ENCODE measurements around the gene ZBTB49.
"Not testable (repeated sequence)": the region's sequence is repeated elsewhere in the genome, so short reads cannot be mapped to it uniquely, and the experiment has no call there.

The ZBTB49 gene

GRCh38 chr4:4325321-4325720 lies 35.3 kb downstream of the ZBTB49 start:
- DNase-seq (ENCODE audit: low spot score) = no peak

DNA sequence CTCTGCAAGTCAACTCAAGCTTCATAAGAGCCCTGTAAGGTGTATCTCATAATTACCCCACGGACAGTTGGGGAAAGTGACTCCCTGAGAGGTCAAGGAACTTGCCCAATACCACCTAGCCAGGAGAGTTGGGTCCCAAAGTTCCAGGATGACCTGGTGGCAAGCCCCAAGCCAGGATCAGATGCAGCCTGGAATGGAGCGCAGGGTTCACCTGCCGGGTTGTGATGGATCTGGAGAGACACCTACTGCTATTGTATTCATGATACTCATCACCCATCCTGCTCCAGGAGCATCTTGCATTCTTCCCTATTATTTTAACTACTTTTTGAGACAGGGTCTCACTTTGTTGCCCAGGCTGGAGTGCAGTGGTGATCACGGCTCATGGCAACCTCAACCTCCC lies 36.1 kb downstream of the ZBTB49 start:
- no peak for DNase-seq (ENCODE audit: low spot score)

- peak; percentile 88 for DNase-seq (ENCODE audit: low spot score)
Measured at GRCh38 chr4:4327652-4328121, 37.6 kb downstream of the ZBTB49 start.

DNA sequence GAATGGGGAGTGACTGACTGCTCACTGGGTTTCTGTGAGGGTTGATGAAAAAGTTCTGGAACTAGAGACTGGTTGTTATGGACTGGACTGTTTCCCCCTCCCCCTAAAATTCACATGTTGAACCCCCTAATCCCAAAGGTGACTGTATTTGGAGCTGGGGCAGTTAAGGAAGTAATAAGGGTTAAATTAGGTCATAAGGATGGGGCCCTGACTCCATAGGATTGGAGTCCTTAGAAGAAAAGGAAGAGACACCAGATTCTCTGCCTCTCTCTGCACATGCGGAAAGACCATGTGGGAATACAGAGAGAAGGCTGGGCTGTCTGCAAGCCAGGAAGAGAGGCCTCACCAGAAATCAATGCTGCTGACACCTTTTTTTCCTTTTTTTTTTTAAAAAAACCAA lies 38.2 kb downstream of the ZBTB49 start:
- DNase-seq (ENCODE audit: low spot score) = no peak

- DNase-seq (ENCODE audit: low spot score) = no peak
Measured at GRCh38 chr4:4328840-4329239, 38.8 kb downstream of the ZBTB49 start.

DNA sequence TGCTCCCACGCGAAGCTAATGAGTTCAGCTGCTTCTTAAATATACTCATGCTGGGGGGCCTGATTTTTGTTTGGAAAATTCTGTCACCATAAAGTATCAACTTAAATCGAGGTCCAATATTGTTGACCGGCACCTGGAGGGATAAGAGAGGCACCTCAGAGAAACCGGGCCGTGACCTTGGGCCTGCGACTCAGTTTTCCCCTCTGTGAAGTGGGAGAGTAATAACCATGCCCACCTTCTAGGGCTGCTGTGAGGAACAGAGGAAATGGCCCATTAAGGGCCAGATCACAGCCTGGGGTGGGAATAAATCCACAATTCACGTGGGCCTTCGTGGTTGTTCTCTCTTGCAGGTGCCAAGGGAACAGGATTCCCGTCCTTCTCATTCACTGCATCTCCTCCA lies 39.4 kb downstream of the ZBTB49 start:
- no peak for DNase-seq (ENCODE audit: low spot score)

DNA sequence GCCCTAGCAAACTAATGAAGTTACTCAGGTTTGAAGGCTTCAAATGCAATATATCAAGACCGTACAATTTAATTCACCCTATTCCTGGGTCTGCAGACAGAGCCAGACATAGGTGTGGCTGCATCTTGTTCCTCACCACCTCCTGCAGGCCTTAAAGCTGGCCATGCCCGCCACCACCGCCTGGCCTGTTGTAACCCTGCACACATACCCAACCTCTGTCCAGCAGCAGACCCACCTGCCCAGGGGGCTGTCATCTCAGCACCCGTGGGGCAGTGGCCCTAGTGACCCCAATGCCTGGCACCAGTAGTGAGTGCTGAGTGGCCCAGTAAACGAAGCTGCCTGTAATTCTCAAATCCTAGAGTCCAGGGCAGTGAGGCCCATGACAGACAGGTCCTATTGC lies 40.7 kb downstream of the ZBTB49 start:
- DNase-seq (ENCODE audit: low spot score) = no peak

DNA sequence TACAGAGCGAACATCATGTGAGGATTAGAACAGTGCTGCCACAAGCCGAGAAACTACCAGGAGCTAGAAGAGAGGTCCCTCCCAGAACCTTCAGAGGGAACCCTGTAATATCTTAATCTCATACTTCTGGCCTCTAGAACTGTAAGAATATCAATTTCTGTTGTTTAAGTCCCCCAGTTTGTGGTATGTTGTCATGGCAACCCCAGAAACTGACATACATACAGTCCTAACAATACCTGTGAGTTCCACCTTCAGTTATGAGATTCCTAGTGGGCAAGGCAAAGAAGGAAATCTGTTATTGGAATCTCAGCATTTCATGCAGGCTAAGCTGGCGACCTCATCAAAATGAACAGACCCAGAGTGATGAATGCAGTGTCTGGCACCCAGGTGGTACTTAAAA lies 42.5 kb downstream of the ZBTB49 start:
- no peak for DNase-seq (ENCODE audit: low spot score)

- no peak for DNase-seq (ENCODE audit: low spot score)
Measured at GRCh38 chr4:4333265-4333706, 43.2 kb downstream of the ZBTB49 start.

- peak; percentile 63 for DNase-seq (ENCODE audit: low spot score)
Measured at GRCh38 chr4:4334798-4335520, 44.9 kb downstream of the ZBTB49 start.

DNA sequence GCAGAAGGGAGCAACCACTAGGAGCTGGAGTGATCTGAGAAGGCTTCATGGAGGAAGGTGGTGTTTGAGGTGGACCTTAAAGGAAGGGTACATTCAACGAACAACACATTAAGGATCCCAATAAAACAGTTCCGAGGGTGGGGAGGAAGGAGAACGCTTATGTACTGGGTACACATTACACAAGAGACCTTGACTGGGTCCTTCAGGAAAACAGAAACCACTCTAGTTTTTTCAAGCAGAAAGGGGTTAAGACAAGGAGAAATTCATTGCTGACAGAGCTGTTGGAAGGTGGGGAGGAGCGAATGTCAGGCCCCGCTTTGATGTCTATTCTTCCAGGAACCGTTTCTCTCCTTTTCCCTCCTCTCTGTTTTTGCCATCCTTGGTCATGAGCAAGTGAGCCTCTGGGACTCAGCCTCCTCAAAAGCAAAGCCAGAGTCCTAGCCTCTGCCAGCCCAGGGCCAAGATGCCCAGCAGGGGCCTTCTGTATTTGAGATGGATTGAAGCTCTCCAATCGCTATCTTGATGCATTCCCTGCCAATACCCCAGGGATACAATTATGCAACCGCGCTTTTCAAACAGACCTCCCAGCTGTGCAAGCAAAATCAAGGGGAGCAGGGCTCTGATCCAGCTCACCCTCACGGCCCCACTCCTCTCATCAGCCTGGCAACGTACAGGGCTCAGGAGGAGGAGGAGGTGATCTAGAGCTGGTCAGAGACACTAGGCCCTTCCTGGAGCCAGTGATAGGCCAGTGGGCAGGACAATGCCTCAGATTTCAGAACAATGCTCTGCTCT lies 48.4 kb downstream of the ZBTB49 start:
- no peak for DNase-seq (ENCODE audit: low spot score)

DNA sequence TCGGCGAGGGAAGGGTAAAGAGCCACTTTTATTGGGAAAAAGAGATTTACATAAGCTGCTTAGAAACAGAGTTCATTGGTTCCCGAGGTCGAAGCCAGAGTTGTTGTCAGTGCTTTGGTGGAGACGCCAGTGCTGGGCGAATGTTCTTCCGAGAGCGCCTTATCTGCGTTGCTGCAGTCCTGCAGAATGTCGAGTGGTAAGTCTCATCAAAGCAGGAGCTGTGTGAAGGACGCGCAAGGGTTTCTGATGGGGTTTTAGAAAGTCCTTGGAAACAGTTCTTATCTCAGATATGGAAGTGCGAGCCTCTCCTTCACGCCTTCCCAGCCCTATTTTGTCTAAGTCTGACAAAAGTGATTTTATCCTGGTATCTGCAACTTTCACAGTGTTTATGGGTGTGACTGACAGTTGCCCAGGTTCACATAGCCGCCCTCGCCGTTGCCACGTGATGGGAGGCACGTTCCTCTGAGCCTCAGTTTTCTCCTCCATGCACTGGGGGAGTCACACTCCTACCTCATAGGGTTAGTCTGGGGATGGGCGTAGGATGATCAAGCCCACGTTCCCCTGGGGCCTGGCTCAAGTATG lies 49.5 kb downstream of the ZBTB49 start:
- DNase-seq (ENCODE audit: low spot score) = no peak

DNA sequence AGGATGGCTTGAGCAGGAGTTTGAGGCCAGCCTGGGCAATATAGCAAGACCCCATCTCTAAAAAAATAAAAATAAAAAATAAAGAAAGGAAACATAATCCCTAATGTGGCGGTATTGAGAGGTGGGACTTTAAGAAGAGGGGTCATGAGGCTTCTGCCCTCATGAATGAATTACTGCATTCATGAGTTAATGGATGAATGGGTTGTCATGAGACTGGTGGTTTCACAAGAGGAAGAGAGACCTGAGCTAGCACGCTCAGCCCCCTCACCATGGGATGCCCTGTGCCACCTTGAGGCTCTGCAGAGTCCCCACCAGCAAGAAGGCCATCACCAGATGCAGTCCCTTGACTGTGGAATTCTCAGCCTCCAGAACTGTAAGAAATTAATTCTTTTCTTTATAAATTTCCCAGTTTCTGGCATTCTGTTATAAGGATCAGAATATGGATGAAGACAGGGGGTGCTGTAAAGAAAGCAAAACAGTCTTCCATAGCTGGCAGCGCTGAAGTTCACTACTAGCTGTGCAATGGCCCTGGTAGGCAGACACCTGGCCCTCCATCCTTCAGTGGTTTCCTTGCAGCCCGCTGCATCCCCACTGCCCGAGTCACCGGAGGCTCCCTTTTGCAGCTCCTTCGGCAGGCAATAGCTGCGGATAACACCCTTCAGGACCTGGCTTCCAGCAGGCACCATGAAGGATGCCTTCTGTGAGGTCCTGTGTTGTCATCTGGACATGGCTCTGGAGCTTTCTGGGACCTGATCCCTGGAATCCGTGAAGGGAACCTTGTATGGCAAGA lies 52.0 kb downstream of the ZBTB49 start:
- no peak for DNase-seq (ENCODE audit: low spot score)

DNA sequence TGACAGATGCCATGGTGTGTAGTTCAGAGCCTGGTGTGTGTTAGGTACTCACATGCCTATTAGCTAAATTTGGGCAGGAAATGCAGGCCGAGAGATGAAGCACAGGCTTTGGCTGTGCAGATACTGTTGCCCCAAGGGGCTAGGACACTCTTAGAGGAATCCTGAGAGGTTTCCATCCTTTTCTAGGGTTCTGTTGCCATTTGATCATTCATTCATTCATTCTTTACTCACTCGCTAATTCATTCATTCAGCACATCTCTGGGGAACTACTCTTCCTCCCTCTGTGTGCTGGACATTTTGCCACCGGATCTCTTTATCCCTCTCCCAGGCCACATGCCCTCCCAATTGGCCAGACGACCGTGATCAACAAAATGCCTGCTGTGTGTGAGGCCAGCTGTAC lies 53.0 kb downstream of the ZBTB49 start:
- DNase-seq (ENCODE audit: low spot score) = no peak

DNA sequence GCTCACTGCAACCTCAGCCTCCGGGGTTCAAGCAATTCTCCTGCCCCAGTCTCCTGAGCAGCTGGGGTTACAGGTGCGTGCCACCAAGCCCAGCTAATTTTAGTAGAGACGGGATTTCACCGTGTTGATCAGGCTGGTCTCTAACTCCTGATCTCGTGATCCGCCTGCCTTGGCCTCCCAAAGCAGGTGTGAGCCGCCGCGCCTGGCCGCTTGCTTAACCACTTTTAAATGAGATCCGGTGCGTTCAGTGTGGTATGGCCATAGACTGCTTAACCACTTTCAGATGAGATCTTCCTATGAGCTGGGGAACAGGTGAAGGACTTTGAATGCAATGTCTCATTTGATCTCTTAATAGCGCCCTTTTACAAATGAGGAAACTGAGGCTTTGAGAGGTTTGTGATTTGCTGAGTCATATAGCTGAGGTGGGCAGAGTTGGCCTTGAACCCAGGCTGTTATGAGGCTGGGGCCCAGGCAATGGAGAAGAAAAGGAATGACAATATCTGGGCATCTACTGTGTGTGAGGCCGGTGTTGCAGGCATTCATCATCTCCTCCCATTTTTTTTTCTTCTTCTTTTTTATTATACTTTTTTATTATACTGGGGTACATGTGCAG lies 55.0 kb downstream of the ZBTB49 start:
- DNase-seq (ENCODE audit: low spot score) = no peak

DNA sequence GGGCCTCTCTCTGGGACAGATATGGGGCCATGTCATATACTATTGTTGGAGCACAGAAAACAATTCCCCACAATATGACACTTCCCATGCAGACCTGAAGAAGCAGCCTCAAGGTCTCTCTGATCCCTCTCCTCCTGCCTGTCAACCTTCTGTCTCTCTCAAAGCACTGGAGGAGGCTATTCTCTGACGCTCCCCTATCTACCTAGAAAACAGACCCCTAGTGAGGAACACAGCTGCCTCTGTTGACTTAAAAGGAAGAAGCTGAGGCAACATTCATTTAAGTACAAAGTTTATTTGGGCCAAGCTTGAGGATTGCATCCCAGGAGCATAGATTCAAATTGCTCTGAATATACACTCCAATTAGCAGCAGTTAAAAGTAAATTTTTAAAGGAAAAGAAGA lies 57.5 kb downstream of the ZBTB49 start:
- no peak for DNase-seq (ENCODE audit: low spot score)

DNA sequence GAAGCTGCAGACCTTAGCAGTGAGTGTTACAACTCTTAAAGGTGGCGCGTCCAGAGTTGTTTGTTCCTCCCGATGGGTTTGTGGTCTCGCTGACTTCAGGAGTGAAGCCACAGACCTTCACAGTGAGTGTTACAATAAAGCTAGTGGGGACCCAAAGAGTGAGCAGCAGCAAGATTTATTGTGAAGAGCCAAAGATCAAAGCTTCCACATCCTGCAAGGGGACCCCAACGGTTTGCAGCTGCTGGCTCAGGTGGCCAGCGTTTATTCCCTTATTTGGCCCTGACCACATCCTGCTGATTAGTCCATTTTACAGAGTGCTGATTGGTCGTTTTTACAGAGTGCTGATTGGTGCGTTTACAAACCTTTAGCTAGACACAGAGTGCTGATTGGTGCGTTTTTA lies 58.5 kb downstream of the ZBTB49 start:
- not testable (repeated sequence) for DNase-seq (ENCODE audit: low spot score)

DNA sequence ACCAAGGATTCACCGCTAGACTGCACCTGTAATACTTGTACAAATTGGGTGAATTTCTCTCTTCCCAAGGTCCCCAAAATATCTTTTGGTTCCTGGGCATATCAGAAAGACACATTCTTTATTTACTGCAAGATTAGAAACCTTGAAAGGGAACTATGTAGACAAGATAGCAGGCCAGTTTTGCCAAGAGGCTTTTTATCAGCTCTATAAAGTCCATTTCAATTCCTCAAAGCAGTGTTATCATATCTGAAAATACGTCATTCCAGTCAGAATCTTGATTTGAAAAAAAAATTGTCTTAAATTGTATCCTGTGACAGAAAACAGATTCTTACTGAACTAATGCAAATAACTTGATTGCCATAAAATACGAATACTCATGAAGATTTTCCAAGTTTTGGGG lies 59.8 kb downstream of the ZBTB49 start:
- DNase-seq (ENCODE audit: low spot score) = no peak

DNA sequence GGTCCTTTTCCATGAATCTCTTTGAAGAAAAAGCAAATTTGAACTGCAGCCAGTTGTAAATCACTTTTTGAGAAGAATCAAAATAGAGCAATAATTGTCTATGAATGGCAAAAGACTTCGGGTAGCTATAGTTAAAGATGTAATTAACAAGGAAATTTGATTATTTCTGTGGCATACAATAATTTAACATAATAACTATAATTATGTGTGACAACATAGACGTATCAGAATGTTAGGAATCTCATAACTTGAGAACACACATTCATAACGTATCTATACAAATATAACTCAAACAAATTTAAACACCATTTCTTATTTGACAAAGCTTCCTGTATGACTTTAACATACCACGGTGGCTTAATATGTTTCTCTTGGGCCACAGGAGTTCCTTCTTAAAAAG lies 60.9 kb downstream of the ZBTB49 start:
- no peak for DNase-seq (ENCODE audit: low spot score)

DNA sequence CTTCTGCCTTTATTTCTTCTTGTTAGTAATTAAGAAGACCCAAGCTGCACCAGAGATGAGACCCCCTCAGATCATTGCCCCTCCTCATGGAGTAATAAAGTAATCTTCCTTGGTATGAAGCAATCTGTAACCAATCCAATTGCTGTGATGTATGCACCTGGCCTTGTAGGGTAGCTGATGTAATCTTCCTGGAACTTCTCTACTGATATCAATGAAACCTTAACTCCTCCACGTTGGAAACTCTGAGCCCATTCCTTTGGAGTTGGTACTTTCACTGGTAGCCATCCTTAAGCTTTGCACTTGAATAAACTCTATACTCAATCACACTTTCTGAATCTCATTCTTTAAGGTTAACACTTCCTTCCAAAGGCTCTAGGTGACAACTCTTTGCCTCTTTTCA lies 65.3 kb downstream of the ZBTB49 start:
- DNase-seq (ENCODE audit: low spot score) = no peak

GRCh38 chr4:4356106-4357041 lies 66.3 kb downstream of the ZBTB49 start:
- DNase-seq (ENCODE audit: low spot score) = no peak

Measured in iPS-NIHi11 (cell line).